Loucy (cell line): Measurements from ENCODE around the gene TOR1AIP2.

Source experiments
- EZH2phosphoT487 ChIP-seq: fragments of 200-600 bp; IDR thresholded peaks from 2 replicates; pipeline ENCODE4 v1.6.1; 2018; ENCODE audit warnings: antibody characterized with exemption, mild to moderate bottlenecking, moderate library complexity, borderline replicate concordance
- TF ChIP-seq, protein P1 (sequence below): fragments of 200-600 bp; sonication (generic); conservative IDR thresholded peaks from 2 replicates; pipeline ENCODE4 v1.5.1; 2014; ENCODE audit warnings: mild to moderate bottlenecking, antibody characterized with exemption, low read length

DNA sequence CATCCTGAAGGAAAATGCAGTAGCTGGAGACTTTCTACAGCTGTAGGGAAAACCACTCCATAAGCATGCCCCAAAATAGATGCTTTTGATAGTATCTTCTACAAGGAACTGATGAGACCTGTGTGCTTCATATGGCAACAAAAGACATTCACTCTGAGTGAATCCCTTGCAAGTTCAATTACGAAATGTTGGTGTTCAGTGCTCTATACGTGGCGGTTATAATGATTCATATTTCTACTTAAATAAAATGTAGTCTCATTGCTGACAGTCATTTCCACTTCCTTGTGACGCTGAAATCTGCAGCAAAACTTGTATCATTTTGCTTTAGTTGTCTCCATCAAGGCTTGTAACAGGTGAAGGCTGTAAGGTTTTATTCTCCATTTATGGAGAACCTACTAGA is 20.6 kb downstream of the TOR1AIP2 start:
- TF ChIP-seq, protein P1, sequence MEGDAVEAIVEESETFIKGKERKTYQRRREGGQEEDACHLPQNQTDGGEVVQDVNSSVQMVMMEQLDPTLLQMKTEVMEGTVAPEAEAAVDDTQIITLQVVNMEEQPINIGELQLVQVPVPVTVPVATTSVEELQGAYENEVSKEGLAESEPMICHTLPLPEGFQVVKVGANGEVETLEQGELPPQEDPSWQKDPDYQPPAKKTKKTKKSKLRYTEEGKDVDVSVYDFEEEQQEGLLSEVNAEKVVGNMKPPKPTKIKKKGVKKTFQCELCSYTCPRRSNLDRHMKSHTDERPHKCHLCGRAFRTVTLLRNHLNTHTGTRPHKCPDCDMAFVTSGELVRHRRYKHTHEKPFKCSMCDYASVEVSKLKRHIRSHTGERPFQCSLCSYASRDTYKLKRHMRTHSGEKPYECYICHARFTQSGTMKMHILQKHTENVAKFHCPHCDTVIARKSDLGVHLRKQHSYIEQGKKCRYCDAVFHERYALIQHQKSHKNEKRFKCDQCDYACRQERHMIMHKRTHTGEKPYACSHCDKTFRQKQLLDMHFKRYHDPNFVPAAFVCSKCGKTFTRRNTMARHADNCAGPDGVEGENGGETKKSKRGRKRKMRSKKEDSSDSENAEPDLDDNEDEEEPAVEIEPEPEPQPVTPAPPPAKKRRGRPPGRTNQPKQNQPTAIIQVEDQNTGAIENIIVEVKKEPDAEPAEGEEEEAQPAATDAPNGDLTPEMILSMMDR: no peak
- TF ChIP-seq EZH2phosphoT487: no peak
